Natural killer cell treated with Interleukin-12 subunit alpha and Interleukin-12 subunit beta and Interleukin-15 and Interleukin-18, amount 100 ng/mL, for 72 hours (primary cell): ENCODE measurements around the gene CD109. TPM values are rescaled to one million over a fixed set of nuclear protein-coding genes. Genes with fewer than 3 reads are reported as not detected.
"Not testable (repeated sequence)": the region's sequence is repeated elsewhere in the genome, so short reads cannot be mapped to it uniquely, and the experiment has no call there.

Experiments used
- ATAC-seq, 2 donors: fragments of 150-1000 bp; cut with Tn5 transposase in 1 of 2; sonication (Bioruptor Pico), chemical (Tn5 transposase) in 1 of 2; 2 replicates each; pipeline ENCODE4 v1.10.0; 2021
- DNase-seq: peaks from one replicate; pipeline ENCODE4 v3.0.0; 2022; ENCODE audit warnings: low spot score
- H3K27ac Mint-ChIP-seq, 2 donors: 1 replicate in 1 of 2; 2 replicates in 1 of 2; pipeline ENCODE4 v1.8.0; 2022; ENCODE audit warnings: mixed read lengths in 2 of 2, mild to moderate bottlenecking in 1 of 2, moderate library complexity in 1 of 2
- H3K27me3 Mint-ChIP-seq, 2 donors: 1 replicate in 1 of 2; 2 replicates in 1 of 2; pipeline ENCODE4 v1.8.0; 2022; ENCODE audit warnings: mixed read lengths in 2 of 2
- H3K36me3 Mint-ChIP-seq: one replicate; pipeline ENCODE4 v1.8.0; 2022; ENCODE audit warnings: mixed read lengths
- H3K4me1 Mint-ChIP-seq, 2 donors: 1 replicate in 1 of 2; 2 replicates in 1 of 2; pipeline ENCODE4 v1.8.0; 2022; ENCODE audit warnings: low read depth in 2 of 2, mixed read lengths in 2 of 2, mild to moderate bottlenecking in 1 of 2
- H3K4me3 Mint-ChIP-seq: one replicate; pipeline ENCODE4 v1.8.0; 2022; ENCODE audit warnings: mixed read lengths
- H3K9me3 Mint-ChIP-seq: 2 replicates; pipeline ENCODE4 v1.8.0; 2022; ENCODE audit warnings: mixed read lengths
- total RNA-seq, 2 donors: library from RNA; stranded (reverse); gene quantifications; one replicate each; pipeline ENCODE4 v1.2.3, GENCODE V29; 2022

Gene CD109
- total RNA-seq, 2 donors from 2014 or later, result 0.43 to 2.2 TPM

GRCh38 chr6:73801652-73802268 lies 105.8 kb downstream of the CD109 start:
- no peak for ATAC-seq
- H3K4me3 Mint-ChIP-seq, result no peak overlapping the region
- no peaks in the 10 kb centered on the region for H3K4me1 Mint-ChIP-seq
- H3K27ac Mint-ChIP-seq, result no peak overlapping the region
- DNase-seq, result no peak
- H3K9me3 Mint-ChIP-seq, result no peaks in the 10 kb centered on the region
- no peaks in the 10 kb centered on the region for H3K36me3 Mint-ChIP-seq
- no peaks in the 10 kb centered on the region for H3K27me3 Mint-ChIP-seq

GRCh38 chr6:73802366-73802765 lies 106.4 kb downstream of the CD109 start:
- H3K36me3 Mint-ChIP-seq, result no peaks in the 10 kb centered on the region
- H3K9me3 Mint-ChIP-seq, result no peaks in the 10 kb centered on the region
- H3K27ac Mint-ChIP-seq, result no peak overlapping the region
- ATAC-seq (no peak), DNase-seq (no peak)
- H3K4me3 Mint-ChIP-seq, result no peak overlapping the region
- H3K27me3 Mint-ChIP-seq, result no peaks in the 10 kb centered on the region
- H3K4me1 Mint-ChIP-seq, result no peaks in the 10 kb centered on the region

DNA sequence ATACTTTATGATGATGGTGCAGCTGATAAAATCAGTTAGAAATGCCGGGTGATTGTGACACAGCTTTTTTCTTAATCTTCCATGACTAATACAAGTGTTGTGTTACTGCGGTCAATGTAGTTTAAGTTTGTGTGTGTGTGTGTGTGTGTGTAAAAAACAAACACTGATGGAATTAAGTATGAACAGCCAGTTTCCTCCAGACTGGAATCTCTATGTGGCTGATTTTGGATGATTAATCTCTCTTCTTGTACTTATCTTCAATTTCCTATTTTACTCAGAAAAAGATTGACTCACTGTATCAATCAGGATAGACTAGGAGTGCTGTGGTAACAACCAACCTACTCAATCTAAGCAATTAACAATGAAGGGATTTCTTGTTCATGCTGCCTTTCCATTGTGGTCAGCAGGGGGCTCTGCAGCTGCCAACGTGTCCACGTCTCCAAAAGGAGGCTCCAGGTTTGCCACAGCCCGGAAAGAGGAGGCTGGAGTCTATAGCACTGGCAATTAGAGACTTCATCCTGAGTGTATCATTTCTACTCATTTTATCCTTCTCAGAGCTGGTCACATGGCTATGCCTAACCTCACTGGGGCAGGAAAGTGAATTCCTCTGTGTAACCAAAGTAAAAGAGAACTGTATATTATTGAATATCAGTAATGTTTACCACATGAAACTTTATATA lies 107.7 kb downstream of the CD109 start:
- H3K36me3 Mint-ChIP-seq, result no peaks in the 10 kb centered on the region
- no peak overlapping the region for H3K4me3 Mint-ChIP-seq
- H3K27me3 Mint-ChIP-seq, result no peaks in the 10 kb centered on the region
- no peak overlapping the region for H3K27ac Mint-ChIP-seq
- ATAC-seq, result no peak
- H3K9me3 Mint-ChIP-seq, result no peaks in the 10 kb centered on the region
- H3K4me1 Mint-ChIP-seq, result no peaks in the 10 kb centered on the region
- DNase-seq, result no peak

GRCh38 chr6:73805221-73805620 lies 109.2 kb downstream of the CD109 start:
- H3K4me1 Mint-ChIP-seq, DNase-seq, ATAC-seq, H3K9me3 Mint-ChIP-seq, H3K27ac Mint-ChIP-seq, H3K4me3 Mint-ChIP-seq, H3K36me3 Mint-ChIP-seq, H3K27me3 Mint-ChIP-seq: not testable (repeated sequence)

DNA sequence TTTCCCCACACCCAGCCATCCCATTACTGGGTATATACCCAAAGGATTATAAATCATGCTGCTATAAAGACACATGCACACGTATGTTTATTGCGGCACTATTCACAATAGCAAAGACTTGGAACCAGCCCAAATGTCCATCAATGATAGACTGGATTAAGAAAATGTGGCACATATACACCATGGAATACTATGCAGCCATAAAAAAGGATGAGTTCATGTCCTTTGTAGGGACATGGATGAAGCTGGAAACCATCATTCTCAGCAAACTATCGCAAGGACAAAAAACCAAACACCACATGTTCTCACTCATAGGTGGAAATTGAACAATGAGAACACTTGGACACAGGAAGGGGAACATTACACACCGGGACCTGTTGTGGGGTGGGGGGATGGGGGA lies 110.0 kb downstream of the CD109 start:
- ATAC-seq, H3K4me1 Mint-ChIP-seq, H3K9me3 Mint-ChIP-seq, DNase-seq, H3K36me3 Mint-ChIP-seq, H3K27me3 Mint-ChIP-seq, H3K4me3 Mint-ChIP-seq, H3K27ac Mint-ChIP-seq: not testable (repeated sequence)

DNA sequence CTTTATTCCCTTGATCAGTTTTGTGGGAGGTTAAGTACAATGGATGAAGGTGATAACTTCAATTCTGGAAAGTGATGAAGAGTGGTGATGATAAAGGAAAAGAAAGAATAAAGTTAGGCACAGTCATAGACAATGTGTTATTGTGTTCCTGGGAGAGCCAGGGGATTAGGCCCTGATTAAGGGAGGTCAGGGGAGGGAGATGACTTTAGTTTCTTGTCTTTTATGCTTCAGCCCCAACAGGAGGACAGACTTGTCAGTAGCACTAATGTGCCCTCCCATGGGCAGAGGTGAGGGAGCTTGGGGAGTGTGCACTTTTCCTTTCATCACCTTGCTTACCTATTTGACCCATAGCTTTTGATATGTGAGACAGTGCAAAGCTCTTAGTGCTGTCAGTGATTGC lies 115.7 kb downstream of the CD109 start:
- H3K27me3 Mint-ChIP-seq, result no peaks in the 10 kb centered on the region
- ATAC-seq (peak in 1 of 2 donors; percentile 40), DNase-seq (no peak)
- H3K36me3 Mint-ChIP-seq, result no peaks in the 10 kb centered on the region
- no peaks in the 10 kb centered on the region for H3K4me1 Mint-ChIP-seq
- H3K4me3 Mint-ChIP-seq, result no peak overlapping the region
- H3K9me3 Mint-ChIP-seq, result no peaks in the 10 kb centered on the region
- no peak overlapping the region for H3K27ac Mint-ChIP-seq

DNA sequence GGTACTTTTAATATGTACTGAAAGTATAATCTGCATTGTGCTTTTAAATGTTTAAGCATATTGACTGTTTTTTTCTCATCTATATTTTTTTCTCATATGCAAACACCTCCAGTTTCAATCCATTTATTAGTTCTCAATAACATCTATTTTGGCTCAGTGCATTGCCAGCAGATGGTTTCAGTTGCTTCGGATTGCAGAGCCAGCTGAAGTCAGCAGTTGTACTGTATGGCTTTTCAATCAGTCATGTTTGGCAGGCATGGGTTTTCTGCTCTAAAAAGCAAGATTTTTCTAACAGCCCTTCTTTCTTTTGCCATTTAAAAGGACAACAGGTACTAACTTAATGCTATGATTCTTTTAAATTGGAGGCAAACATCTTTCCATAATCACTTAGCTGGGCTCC lies 121.2 kb downstream of the CD109 start:
- no peaks in the 10 kb centered on the region for H3K9me3 Mint-ChIP-seq
- H3K27ac Mint-ChIP-seq, result no peak overlapping the region
- ATAC-seq (no peak), DNase-seq (no peak)
- no peaks in the 10 kb centered on the region for H3K4me1 Mint-ChIP-seq
- H3K4me3 Mint-ChIP-seq, result no peak overlapping the region
- H3K36me3 Mint-ChIP-seq, result no peaks in the 10 kb centered on the region
- H3K27me3 Mint-ChIP-seq, result no peaks in the 10 kb centered on the region

- H3K4me1 Mint-ChIP-seq, result no peaks in the 10 kb centered on the region
- H3K36me3 Mint-ChIP-seq, result no peaks in the 10 kb centered on the region
- no peak overlapping the region for H3K4me3 Mint-ChIP-seq
- no peak overlapping the region for H3K27ac Mint-ChIP-seq
- no peaks in the 10 kb centered on the region for H3K27me3 Mint-ChIP-seq
- ATAC-seq (no peak), DNase-seq (no peak)
- no peaks in the 10 kb centered on the region for H3K9me3 Mint-ChIP-seq
Observed at GRCh38 chr6:73823046-73823735, 127.2 kb downstream of the CD109 start.

GRCh38 chr6:73823832-73824231 lies 127.8 kb downstream of the CD109 start:
- H3K9me3 Mint-ChIP-seq, result no peaks in the 10 kb centered on the region
- no peaks in the 10 kb centered on the region for H3K27me3 Mint-ChIP-seq
- H3K27ac Mint-ChIP-seq, result no peak overlapping the region
- H3K4me3 Mint-ChIP-seq, result no peak overlapping the region
- DNase-seq, result no peak
- no peak for ATAC-seq
- no peaks in the 10 kb centered on the region for H3K36me3 Mint-ChIP-seq
- no peaks in the 10 kb centered on the region for H3K4me1 Mint-ChIP-seq

DNA sequence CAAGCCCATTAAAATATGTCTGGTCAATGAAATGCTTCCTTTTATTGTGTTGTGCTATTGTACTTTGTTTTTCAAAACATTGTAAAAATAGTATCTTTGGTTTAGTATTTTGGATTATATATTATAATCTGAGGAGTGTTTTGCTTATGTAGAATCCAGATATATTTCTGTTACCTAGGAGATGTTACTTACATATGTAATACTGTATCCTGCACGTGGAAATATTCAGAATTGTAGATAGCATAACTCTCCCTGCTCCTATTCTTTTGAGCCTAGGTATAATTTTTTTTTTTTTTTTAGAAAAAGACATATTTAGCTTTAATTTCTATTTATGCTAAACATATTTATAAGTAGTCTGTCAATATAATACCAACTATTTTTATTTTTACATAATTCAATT lies 130.6 kb downstream of the CD109 start:
- no peaks in the 10 kb centered on the region for H3K9me3 Mint-ChIP-seq
- no peak overlapping the region for H3K4me3 Mint-ChIP-seq
- no peak for ATAC-seq
- no peak overlapping the region for H3K27ac Mint-ChIP-seq
- no peaks in the 10 kb centered on the region for H3K36me3 Mint-ChIP-seq
- H3K27me3 Mint-ChIP-seq, result no peaks in the 10 kb centered on the region
- no peaks in the 10 kb centered on the region for H3K4me1 Mint-ChIP-seq
- no peak for DNase-seq

- Mint-ChIP-seq H3K27ac (no peak overlapping the region), H3K4me3 (no peak overlapping the region), H3K4me1 (no peaks in the 10 kb centered on the region), H3K9me3 (no peaks in the 10 kb centered on the region), H3K27me3 (no peaks in the 10 kb centered on the region), H3K36me3 (no peaks in the 10 kb centered on the region)
- DNase-seq (no peak), ATAC-seq (no peak)
Observed at GRCh38 chr6:73830119-73830518, 134.1 kb downstream of the CD109 start.

GRCh38 chr6:73832313-73832712 lies 136.3 kb downstream of the CD109 start:
- H3K4me3 Mint-ChIP-seq, result no peak overlapping the region
- H3K9me3 Mint-ChIP-seq, result no peaks in the 10 kb centered on the region
- no peaks in the 10 kb centered on the region for H3K27me3 Mint-ChIP-seq
- no peaks in the 10 kb centered on the region for H3K36me3 Mint-ChIP-seq
- ATAC-seq, result no peak
- no peak overlapping the region for H3K27ac Mint-ChIP-seq
- no peak for DNase-seq
- H3K4me1 Mint-ChIP-seq, result no peaks in the 10 kb centered on the region

- not testable (repeated sequence) for H3K27ac Mint-ChIP-seq, ATAC-seq, H3K27me3 Mint-ChIP-seq, H3K36me3 Mint-ChIP-seq, DNase-seq, H3K4me1 Mint-ChIP-seq, H3K4me3 Mint-ChIP-seq, H3K9me3 Mint-ChIP-seq
Observed at GRCh38 chr6:73844696-73845095, 148.7 kb downstream of the CD109 start.

- H3K27ac Mint-ChIP-seq, H3K4me3 Mint-ChIP-seq, ATAC-seq, H3K27me3 Mint-ChIP-seq, DNase-seq, H3K36me3 Mint-ChIP-seq, H3K9me3 Mint-ChIP-seq, H3K4me1 Mint-ChIP-seq: not testable (repeated sequence)
Observed at GRCh38 chr6:73851048-73851447, 155.0 kb downstream of the CD109 start.
